ENCODE measurements around the gene SNRPD3. TPM values are rescaled to one million over a fixed set of nuclear protein-coding genes. Genes with fewer than 3 reads are reported as not detected.

SNRPD3 gene
- total RNA-seq, 4 donors from 2014 or later = 21.3 to 127 (median 93.8) TPM

- WGBS, 2 donors (ENCODE audit: low coverage in 1 of 2) = 90% methylated on average over 7 of the region's 7 CpGs; no CpG with 5 or more reads in 1 of the 2 donors
- no peaks in the 10 kb centered on the region for H3K27me3 ChIP-seq
- H3K36me3 ChIP-seq = no peaks in the 10 kb centered on the region
- TF ChIP-seq POLR2A (IDR thresholded peaks at IDR 0.05) (no peak), EP300 (IDR thresholded peaks at IDR 0.05; ENCODE audit: low read depth) (no peak), POLR2AphosphoS5 (IDR thresholded peaks at IDR 0.05) (no peak)
- TF ChIP-seq, protein P1, sequence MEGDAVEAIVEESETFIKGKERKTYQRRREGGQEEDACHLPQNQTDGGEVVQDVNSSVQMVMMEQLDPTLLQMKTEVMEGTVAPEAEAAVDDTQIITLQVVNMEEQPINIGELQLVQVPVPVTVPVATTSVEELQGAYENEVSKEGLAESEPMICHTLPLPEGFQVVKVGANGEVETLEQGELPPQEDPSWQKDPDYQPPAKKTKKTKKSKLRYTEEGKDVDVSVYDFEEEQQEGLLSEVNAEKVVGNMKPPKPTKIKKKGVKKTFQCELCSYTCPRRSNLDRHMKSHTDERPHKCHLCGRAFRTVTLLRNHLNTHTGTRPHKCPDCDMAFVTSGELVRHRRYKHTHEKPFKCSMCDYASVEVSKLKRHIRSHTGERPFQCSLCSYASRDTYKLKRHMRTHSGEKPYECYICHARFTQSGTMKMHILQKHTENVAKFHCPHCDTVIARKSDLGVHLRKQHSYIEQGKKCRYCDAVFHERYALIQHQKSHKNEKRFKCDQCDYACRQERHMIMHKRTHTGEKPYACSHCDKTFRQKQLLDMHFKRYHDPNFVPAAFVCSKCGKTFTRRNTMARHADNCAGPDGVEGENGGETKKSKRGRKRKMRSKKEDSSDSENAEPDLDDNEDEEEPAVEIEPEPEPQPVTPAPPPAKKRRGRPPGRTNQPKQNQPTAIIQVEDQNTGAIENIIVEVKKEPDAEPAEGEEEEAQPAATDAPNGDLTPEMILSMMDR (IDR thresholded peaks at IDR 0.05) = no peak
- no peak overlapping the region for H3K27ac ChIP-seq
- H3K4me3 ChIP-seq = no peak overlapping the region
- H3K4me1 ChIP-seq = peaks cover 6 to 21% (median 15%) of the 10 kb centered on the region in 4 donors
- H3K9me3 ChIP-seq = no peaks in the 10 kb centered on the region
- no peak for DNase-seq
- intact Hi-C loops (cut with DNase I; ENCODE audit: low total_unique reads) = no loop called here
- in situ Hi-C loops (cut with MboI; ENCODE audit: low pct_ligation_motif_present in 1 of 4, low pct_unique_long_range_greater_than_20kb in 1 of 4, low sequenced_read_pairs in 3 of 4) = no loop called here
These were observed 33.8 kb downstream of the SNRPD3 start for GRCh38 chr22:24589518-24590030.

GRCh38 chr22:24590596-24591173 lies 34.9 kb downstream of the SNRPD3 start:
- intact Hi-C loops (cut with DNase I; ENCODE audit: low total_unique reads) (no loop called here), in situ Hi-C loops (cut with MboI; ENCODE audit: low pct_ligation_motif_present in 1 of 4, low pct_unique_long_range_greater_than_20kb in 1 of 4, low sequenced_read_pairs in 3 of 4) (no loop called here)
- no peak for DNase-seq
- Histone ChIP-seq H3K36me3 (no peaks in the 10 kb centered on the region), H3K9me3 (no peaks in the 10 kb centered on the region), H3K4me3 (no peak overlapping the region), H3K27me3 (no peaks in the 10 kb centered on the region), H3K4me1 (peaks cover 6 to 22% (median 15%) of the 10 kb centered on the region in 4 donors), H3K27ac (no peak overlapping the region)
- 95% methylated on average over 2 to 12 of the region's 12 CpGs for WGBS, 2 donors (ENCODE audit: low coverage in 1 of 2)
- TF ChIP-seq EP300 (IDR thresholded peaks at IDR 0.05; ENCODE audit: low read depth) = no peak
- TF ChIP-seq POLR2AphosphoS5 (IDR thresholded peaks at IDR 0.05) = no peak
- TF ChIP-seq, protein P1 (IDR thresholded peaks at IDR 0.05) = no peak
- no peak for TF ChIP-seq POLR2A (IDR thresholded peaks at IDR 0.05)

GRCh38 chr22:24591286-24591830 lies 35.6 kb downstream of the SNRPD3 start:
- TF ChIP-seq POLR2AphosphoS5 (IDR thresholded peaks at IDR 0.05) (no peak), POLR2A (IDR thresholded peaks at IDR 0.05) (no peak), EP300 (IDR thresholded peaks at IDR 0.05; ENCODE audit: low read depth) (no peak)
- DNase-seq = no peak
- in situ Hi-C loops (cut with MboI; ENCODE audit: low pct_ligation_motif_present in 1 of 4, low pct_unique_long_range_greater_than_20kb in 1 of 4, low sequenced_read_pairs in 3 of 4) (no loop called here), intact Hi-C loops (cut with DNase I; ENCODE audit: low total_unique reads) (no loop called here)
- no peaks in the 10 kb centered on the region for H3K27me3 ChIP-seq
- H3K27ac ChIP-seq = no peak overlapping the region
- no peak overlapping the region for H3K4me3 ChIP-seq
- H3K4me1 ChIP-seq = peaks cover 6 to 22% (median 15%) of the 10 kb centered on the region in 4 donors
- 93% methylated on average over 6 of the region's 6 CpGs; no CpG with 5 or more reads in 1 of the 2 donors for WGBS, 2 donors (ENCODE audit: low coverage in 1 of 2)
- no peaks in the 10 kb centered on the region for H3K36me3 ChIP-seq
- H3K9me3 ChIP-seq = no peaks in the 10 kb centered on the region

- TF ChIP-seq POLR2A (IDR thresholded peaks at IDR 0.05) (no peak), POLR2AphosphoS5 (IDR thresholded peaks at IDR 0.05) (no peak), EP300 (IDR thresholded peaks at IDR 0.05; ENCODE audit: low read depth) (no peak)
- TF ChIP-seq, protein P1 (IDR thresholded peaks at IDR 0.05) = no peak
- Histone ChIP-seq H3K9me3 (no peaks in the 10 kb centered on the region), H3K27me3 (no peaks in the 10 kb centered on the region), H3K4me1 (peaks cover 6 to 22% (median 15%) of the 10 kb centered on the region in 4 donors), H3K27ac (peak overlapping the region; percentile 85 to 88 (median 86)), H3K4me3 (peak overlapping the region; percentile 68 to 73 (median 69)), H3K36me3 (no peaks in the 10 kb centered on the region)
- 20% methylated on average over 16 of the region's 33 CpGs; no CpG with 5 or more reads in 1 of the 2 donors for WGBS, 2 donors (ENCODE audit: low coverage in 1 of 2)
- intact Hi-C loops (cut with DNase I; ENCODE audit: low total_unique reads) (no loop called here), in situ Hi-C loops (cut with MboI; ENCODE audit: low pct_ligation_motif_present in 1 of 4, low pct_unique_long_range_greater_than_20kb in 1 of 4, low sequenced_read_pairs in 3 of 4) (no loop called here)
- peak; percentile 38 for DNase-seq
These were observed 36.5 kb downstream of the SNRPD3 start for GRCh38 chr22:24592058-24592850.

All from transverse colon (tissue), 4 donors.